H1 (cell line): ENCODE measurements around the gene SLC1A4.

Experiments used
- SAP30 ChIP-seq: fragments of 300-600 bp; sonication (generic); IDR thresholded peaks from 2 replicates; pipeline ENCODE4 v1.7.1; 2012; ENCODE audit warnings: low read length, moderate library complexity, mild to moderate bottlenecking, inconsistent platforms; ENCODE audit not compliant: insufficient read depth, insufficient replicate concordance
- TF ChIP-seq, protein P1 (sequence below): IDR thresholded peaks from 2 replicates; pipeline ENCODE4 v1.6.1; 2012; ENCODE audit warnings: inconsistent platforms

DNA sequence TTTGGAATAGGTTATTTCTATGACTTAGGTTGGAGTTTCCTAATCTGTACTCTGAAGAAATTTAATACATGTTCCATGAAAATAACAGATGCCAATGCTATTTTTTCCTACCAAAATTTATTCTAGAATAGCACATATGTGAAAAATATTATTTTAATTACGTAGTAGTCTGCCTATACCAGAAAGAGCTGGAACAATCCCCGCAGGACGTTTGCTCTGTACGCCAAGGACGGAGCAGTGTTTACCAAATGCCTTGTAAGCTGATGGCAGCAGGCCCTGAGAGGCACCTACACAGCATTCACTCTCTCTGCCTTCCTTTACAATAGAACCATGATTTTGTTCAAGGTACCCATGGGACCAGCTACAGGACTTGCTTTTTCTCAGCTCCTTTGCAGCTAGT, 16.8 kb upstream of the SLC1A4 start:
- TF ChIP-seq SAP30, result no peak
- TF ChIP-seq, protein P1, sequence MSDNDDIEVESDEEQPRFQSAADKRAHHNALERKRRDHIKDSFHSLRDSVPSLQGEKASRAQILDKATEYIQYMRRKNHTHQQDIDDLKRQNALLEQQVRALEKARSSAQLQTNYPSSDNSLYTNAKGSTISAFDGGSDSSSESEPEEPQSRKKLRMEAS, result no peak
